PFSK-1 (cell line): ENCODE data around the gene ATP6AP1.
A peak's percentile ranks its signal among the peaks of the same experiment; 100 is the strongest.

Source experiments
- TAF1 ChIP-seq: IDR thresholded peaks from 2 replicates; pipeline ENCODE4 v1.6.1; 2012; ENCODE audit warnings: low read length, control low read depth, borderline replicate concordance; ENCODE audit not compliant: insufficient read depth
- TF ChIP-seq, protein P1 (sequence below), 2 experiments: IDR thresholded peaks; 2 replicates each; pipeline versions ENCODE4 v1.6.1 to v1.8.0; 2011 to 2012; ENCODE audit warnings: low read depth in 2 of 2, low read length in 2 of 2, control low read depth in 1 of 2, inconsistent platforms in 1 of 2, mild to moderate bottlenecking in 1 of 2, moderate library complexity in 1 of 2; ENCODE audit not compliant: insufficient read depth in 1 of 2

DNA sequence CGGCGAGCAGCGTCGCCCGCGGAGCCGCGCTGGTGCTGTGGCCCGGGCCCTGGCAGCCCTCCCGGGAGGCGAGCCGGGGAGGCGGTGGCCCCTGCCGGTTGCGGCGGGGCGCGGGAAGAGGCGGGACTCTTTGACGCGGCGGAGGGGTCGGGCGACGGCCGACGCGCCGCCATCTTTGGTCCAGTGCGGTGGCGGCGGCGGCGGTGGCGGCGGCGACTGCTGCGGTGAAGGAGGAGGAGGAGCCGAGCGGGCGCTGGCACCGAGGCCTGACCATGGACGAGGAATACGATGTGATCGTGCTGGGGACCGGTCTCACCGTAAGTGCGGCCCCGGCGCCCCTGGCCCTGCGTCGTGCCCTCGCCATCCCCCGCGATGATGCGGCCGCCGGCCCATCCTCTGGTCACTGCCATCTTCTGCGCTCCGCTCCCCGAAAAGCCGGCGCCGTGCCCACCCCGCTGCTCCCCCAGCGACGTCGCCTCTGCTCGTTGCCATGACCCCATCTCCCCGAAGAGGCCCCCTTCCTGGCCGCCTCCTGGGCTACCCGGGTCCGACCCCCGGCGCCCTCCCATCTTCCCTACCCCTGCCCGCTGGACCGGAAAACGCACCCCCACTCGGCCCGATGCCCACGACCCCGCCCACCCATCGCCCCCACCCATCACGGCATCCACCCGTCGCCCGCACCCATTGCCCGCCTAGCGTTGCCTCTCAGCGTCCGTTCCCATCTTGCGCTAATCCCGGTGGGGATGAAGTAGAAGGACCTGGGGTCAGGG, 8.7 kb downstream of the ATP6AP1 start, which contains the start of gene GDI1:
- peak; percentile 61; the same call in 1 of the 2 replicates for TF ChIP-seq TAF1
- TF ChIP-seq, protein P1, sequence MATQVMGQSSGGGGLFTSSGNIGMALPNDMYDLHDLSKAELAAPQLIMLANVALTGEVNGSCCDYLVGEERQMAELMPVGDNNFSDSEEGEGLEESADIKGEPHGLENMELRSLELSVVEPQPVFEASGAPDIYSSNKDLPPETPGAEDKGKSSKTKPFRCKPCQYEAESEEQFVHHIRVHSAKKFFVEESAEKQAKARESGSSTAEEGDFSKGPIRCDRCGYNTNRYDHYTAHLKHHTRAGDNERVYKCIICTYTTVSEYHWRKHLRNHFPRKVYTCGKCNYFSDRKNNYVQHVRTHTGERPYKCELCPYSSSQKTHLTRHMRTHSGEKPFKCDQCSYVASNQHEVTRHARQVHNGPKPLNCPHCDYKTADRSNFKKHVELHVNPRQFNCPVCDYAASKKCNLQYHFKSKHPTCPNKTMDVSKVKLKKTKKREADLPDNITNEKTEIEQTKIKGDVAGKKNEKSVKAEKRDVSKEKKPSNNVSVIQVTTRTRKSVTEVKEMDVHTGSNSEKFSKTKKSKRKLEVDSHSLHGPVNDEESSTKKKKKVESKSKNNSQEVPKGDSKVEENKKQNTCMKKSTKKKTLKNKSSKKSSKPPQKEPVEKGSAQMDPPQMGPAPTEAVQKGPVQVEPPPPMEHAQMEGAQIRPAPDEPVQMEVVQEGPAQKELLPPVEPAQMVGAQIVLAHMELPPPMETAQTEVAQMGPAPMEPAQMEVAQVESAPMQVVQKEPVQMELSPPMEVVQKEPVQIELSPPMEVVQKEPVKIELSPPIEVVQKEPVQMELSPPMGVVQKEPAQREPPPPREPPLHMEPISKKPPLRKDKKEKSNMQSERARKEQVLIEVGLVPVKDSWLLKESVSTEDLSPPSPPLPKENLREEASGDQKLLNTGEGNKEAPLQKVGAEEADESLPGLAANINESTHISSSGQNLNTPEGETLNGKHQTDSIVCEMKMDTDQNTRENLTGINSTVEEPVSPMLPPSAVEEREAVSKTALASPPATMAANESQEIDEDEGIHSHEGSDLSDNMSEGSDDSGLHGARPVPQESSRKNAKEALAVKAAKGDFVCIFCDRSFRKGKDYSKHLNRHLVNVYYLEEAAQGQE (IDR thresholded peaks at IDR 0.05; ENCODE audit: insufficient read depth in 1 of 2, low read depth in 2 of 2, low read length in 2 of 2), result no peak
